ENCODE data around the gene RBBP9.
"Not testable (repeated sequence)": the region's sequence is repeated elsewhere in the genome, so short reads cannot be mapped to it uniquely, and the experiment has no call there.

The RBBP9 gene

GRCh38 chr20:18523066-18523465, 26.0 kb upstream of the RBBP9 start:
- ChIA-PET POLR2A (no interaction called here), CTCF (interaction anchor here (0.7 kb wide), 1 partner anchor 26 kb away, joined by 3 read pairs; the partner anchor contains the start of gene RBBP9)
- Histone ChIP-seq H3K27me3 (replicated peaks in 2 of 5; ENCODE audit: control insufficient read depth in 4 of 5, insufficient read depth in 5 of 5, low read length in 4 of 5) (no peaks in the 10 kb centered on the region), H3K4me1 (ENCODE audit: control extremely low read depth in 1 of 4, control insufficient read depth in 4 of 4, insufficient read depth in 4 of 4, low read length in 3 of 4) (no peaks in the 10 kb centered on the region), H3K9me3 (ENCODE audit: control extremely low read depth in 1 of 5, control insufficient read depth in 4 of 5, insufficient read depth in 2 of 5, low read depth in 1 of 5, low read length in 4 of 5) (no peaks in the 10 kb centered on the region), H3K27ac (ENCODE audit: insufficient read depth in 1 of 2, low read depth in 1 of 2, low read length in 2 of 2, poor library complexity in 1 of 2, severe bottlenecking in 2 of 2) (no peak overlapping the region), H3K36me3 (ENCODE audit: control insufficient read depth in 4 of 4, insufficient read depth in 4 of 4, low read length in 3 of 4) (peaks cover 14 to 47% (median 37%) of the 10 kb centered on the region in 4 experiments), H3K4me3 (ENCODE audit: control insufficient read depth in 1 of 7, extremely low read depth in 1 of 7, insufficient read depth in 4 of 7, low read depth in 2 of 7, low read length in 6 of 7) (no peak overlapping the region)
- DNase-seq, result no peak
- WGBS (ENCODE audit: insufficient coverage), result 100% methylated on average over 2 of the region's 2 CpGs

- H3K4me1 ChIP-seq (ENCODE audit: control extremely low read depth in 1 of 4, control insufficient read depth in 4 of 4, insufficient read depth in 4 of 4, low read length in 3 of 4); H3K27ac ChIP-seq (ENCODE audit: insufficient read depth in 1 of 2, low read depth in 1 of 2, low read length in 2 of 2, poor library complexity in 1 of 2, severe bottlenecking in 2 of 2); DNase-seq; H3K9me3 ChIP-seq (ENCODE audit: control extremely low read depth in 1 of 5, control insufficient read depth in 4 of 5, insufficient read depth in 2 of 5, low read depth in 1 of 5, low read length in 4 of 5); H3K27me3 ChIP-seq (replicated peaks in 2 of 5; ENCODE audit: control insufficient read depth in 4 of 5, insufficient read depth in 5 of 5, low read length in 4 of 5); CTCF ChIA-PET; H3K4me3 ChIP-seq (ENCODE audit: control insufficient read depth in 1 of 7, extremely low read depth in 1 of 7, insufficient read depth in 4 of 7, low read depth in 2 of 7, low read length in 6 of 7); POLR2A ChIA-PET: not testable (repeated sequence)
- WGBS (ENCODE audit: insufficient coverage), result 97% methylated on average over 9 of the region's 9 CpGs
- peaks cover 9 to 40% (median 28%) of the 10 kb centered on the region in 4 experiments for H3K36me3 ChIP-seq (ENCODE audit: control insufficient read depth in 4 of 4, insufficient read depth in 4 of 4, low read length in 3 of 4)
Measured at GRCh38 chr20:18522066-18522465, 25.0 kb upstream of the RBBP9 start.

GRCh38 chr20:18515973-18516372, 18.9 kb upstream of the RBBP9 start:
- CTCF ChIA-PET, result interaction anchor here (1.1 to 1.3 kb wide), 2 partner anchors 10 to 49 kb away, joined by 4 read pairs; partner anchors contain the start of genes DZANK1 and POLR3F
- Histone ChIP-seq H3K27me3 (replicated peaks in 2 of 5; ENCODE audit: control insufficient read depth in 4 of 5, insufficient read depth in 5 of 5, low read length in 4 of 5) (no peaks in the 10 kb centered on the region), H3K4me1 (ENCODE audit: control extremely low read depth in 1 of 4, control insufficient read depth in 4 of 4, insufficient read depth in 4 of 4, low read length in 3 of 4) (no peaks in the 10 kb centered on the region), H3K27ac (ENCODE audit: insufficient read depth in 1 of 2, low read depth in 1 of 2, low read length in 2 of 2, poor library complexity in 1 of 2, severe bottlenecking in 2 of 2) (no peak overlapping the region), H3K9me3 (ENCODE audit: control extremely low read depth in 1 of 5, control insufficient read depth in 4 of 5, insufficient read depth in 2 of 5, low read depth in 1 of 5, low read length in 4 of 5) (no peaks in the 10 kb centered on the region), H3K4me3 (ENCODE audit: control insufficient read depth in 1 of 7, extremely low read depth in 1 of 7, insufficient read depth in 4 of 7, low read depth in 2 of 7, low read length in 6 of 7) (no peak overlapping the region), H3K36me3 (ENCODE audit: control insufficient read depth in 4 of 4, insufficient read depth in 4 of 4, low read length in 3 of 4) (peaks cover 10 to 42% (median 20%) of the 10 kb centered on the region in 4 experiments)
- POLR2A ChIA-PET, result interaction anchor here (0.6 kb wide), 1 partner anchor 150 kb away, joined by 3 read pairs; no protein-coding TSS in a partner anchor
- no peak for DNase-seq

- DNase-seq, result no peak
- Histone ChIP-seq H3K27me3 (replicated peaks in 2 of 5; ENCODE audit: control insufficient read depth in 4 of 5, insufficient read depth in 5 of 5, low read length in 4 of 5) (no peaks in the 10 kb centered on the region), H3K27ac (ENCODE audit: insufficient read depth in 1 of 2, low read depth in 1 of 2, low read length in 2 of 2, poor library complexity in 1 of 2, severe bottlenecking in 2 of 2) (no peak overlapping the region), H3K4me3 (ENCODE audit: control insufficient read depth in 1 of 7, extremely low read depth in 1 of 7, insufficient read depth in 4 of 7, low read depth in 2 of 7, low read length in 6 of 7) (no peak overlapping the region), H3K36me3 (ENCODE audit: control insufficient read depth in 4 of 4, insufficient read depth in 4 of 4, low read length in 3 of 4) (peaks cover 15 to 50% (median 22%) of the 10 kb centered on the region in 4 experiments), H3K4me1 (ENCODE audit: control extremely low read depth in 1 of 4, control insufficient read depth in 4 of 4, insufficient read depth in 4 of 4, low read length in 3 of 4) (no peaks in the 10 kb centered on the region), H3K9me3 (ENCODE audit: control extremely low read depth in 1 of 5, control insufficient read depth in 4 of 5, insufficient read depth in 2 of 5, low read depth in 1 of 5, low read length in 4 of 5) (no peaks in the 10 kb centered on the region)
- POLR2A ChIA-PET, result no interaction called here
- CTCF ChIA-PET, result no interaction called here
- WGBS (ENCODE audit: insufficient coverage), result 80% methylated on average over 4 of the region's 5 CpGs
Measured at GRCh38 chr20:18514127-18514526, 17.1 kb upstream of the RBBP9 start.

- H3K27ac ChIP-seq (ENCODE audit: insufficient read depth in 1 of 2, low read depth in 1 of 2, low read length in 2 of 2, poor library complexity in 1 of 2, severe bottlenecking in 2 of 2), result no peak overlapping the region
- no peak overlapping the region for H3K4me3 ChIP-seq (ENCODE audit: control insufficient read depth in 1 of 7, extremely low read depth in 1 of 7, insufficient read depth in 4 of 7, low read depth in 2 of 7, low read length in 6 of 7)
- WGBS (ENCODE audit: insufficient coverage), result 95% methylated on average over 3 of the region's 7 CpGs
- ChIA-PET POLR2A (no interaction called here), CTCF (no interaction called here)
- H3K36me3 ChIP-seq (ENCODE audit: control insufficient read depth in 4 of 4, insufficient read depth in 4 of 4, low read length in 3 of 4), result peaks cover 16 to 48% (median 22%) of the 10 kb centered on the region in 4 experiments
- no peak for DNase-seq
- H3K27me3 ChIP-seq (replicated peaks in 2 of 5; ENCODE audit: control insufficient read depth in 4 of 5, insufficient read depth in 5 of 5, low read length in 4 of 5), result no peaks in the 10 kb centered on the region
- peaks cover 0 to 9% (median 7%) of the 10 kb centered on the region in 4 experiments for H3K4me1 ChIP-seq (ENCODE audit: control extremely low read depth in 1 of 4, control insufficient read depth in 4 of 4, insufficient read depth in 4 of 4, low read length in 3 of 4)
- no peaks in the 10 kb centered on the region for H3K9me3 ChIP-seq (ENCODE audit: control extremely low read depth in 1 of 5, control insufficient read depth in 4 of 5, insufficient read depth in 2 of 5, low read depth in 1 of 5, low read length in 4 of 5)
Measured at GRCh38 chr20:18513208-18513607, 16.2 kb upstream of the RBBP9 start.

GRCh38 chr20:18511571-18511970, 14.5 kb upstream of the RBBP9 start:
- H3K27ac ChIP-seq (ENCODE audit: insufficient read depth in 1 of 2, low read depth in 1 of 2, low read length in 2 of 2, poor library complexity in 1 of 2, severe bottlenecking in 2 of 2), result peak overlapping the region in 1 of 2 experiments; percentile 34
- WGBS (ENCODE audit: insufficient coverage), result no CpG with 5 or more reads among the region's 1 CpG
- no peak overlapping the region for H3K4me3 ChIP-seq (ENCODE audit: control insufficient read depth in 1 of 7, extremely low read depth in 1 of 7, insufficient read depth in 4 of 7, low read depth in 2 of 7, low read length in 6 of 7)
- peak in 1 of 3 donors; percentile 9 for DNase-seq
- peaks cover 2 to 20% (median 13%) of the 10 kb centered on the region in 4 experiments for H3K4me1 ChIP-seq (ENCODE audit: control extremely low read depth in 1 of 4, control insufficient read depth in 4 of 4, insufficient read depth in 4 of 4, low read length in 3 of 4)
- peaks cover 16 to 42% (median 22%) of the 10 kb centered on the region in 4 experiments for H3K36me3 ChIP-seq (ENCODE audit: control insufficient read depth in 4 of 4, insufficient read depth in 4 of 4, low read length in 3 of 4)
- CTCF ChIA-PET, result interaction anchor here (0.6 kb wide), 1 partner anchor 47 kb away, joined by 3 read pairs; no protein-coding TSS in a partner anchor
- POLR2A ChIA-PET, result no interaction called here
- H3K9me3 ChIP-seq (ENCODE audit: control extremely low read depth in 1 of 5, control insufficient read depth in 4 of 5, insufficient read depth in 2 of 5, low read depth in 1 of 5, low read length in 4 of 5), result no peaks in the 10 kb centered on the region
- no peaks in the 10 kb centered on the region for H3K27me3 ChIP-seq (replicated peaks in 2 of 5; ENCODE audit: control insufficient read depth in 4 of 5, insufficient read depth in 5 of 5, low read length in 4 of 5)

GRCh38 chr20:18507218-18508191, 10.5 kb upstream of the RBBP9 start, which contains the start of gene SEC23B:
Gene SEC23B (plus strand): TSS chr20:18507940. CDS start chr20:18510836, 2,896 bp downstream.
- POLR2A ChIA-PET, result interaction anchor here (0.6 to 2.1 kb wide), 9 partner anchors 10 to 1624 kb away, joined by 3 to 9 read pairs (median 4); partner anchors contain the start of genes DZANK1, POLR3F and RBBP9
- peaks cover 0 to 6% (median 0%) of the 10 kb centered on the region in 5 experiments for H3K27me3 ChIP-seq (replicated peaks in 2 of 5; ENCODE audit: control insufficient read depth in 4 of 5, insufficient read depth in 5 of 5, low read length in 4 of 5)
- H3K9me3 ChIP-seq (ENCODE audit: control extremely low read depth in 1 of 5, control insufficient read depth in 4 of 5, insufficient read depth in 2 of 5, low read depth in 1 of 5, low read length in 4 of 5), result no peaks in the 10 kb centered on the region
- peak within 1 kb of the TSS; percentile 99 to 100 for H3K27ac ChIP-seq (ENCODE audit: insufficient read depth in 1 of 2, low read depth in 1 of 2, low read length in 2 of 2, poor library complexity in 1 of 2, severe bottlenecking in 2 of 2)
- under 1% methylated on average over 53 of the region's 69 CpGs for WGBS (ENCODE audit: insufficient coverage)
- peak; percentile 99 to 100 (median 99) for DNase-seq
- H3K36me3 ChIP-seq (ENCODE audit: control insufficient read depth in 4 of 4, insufficient read depth in 4 of 4, low read length in 3 of 4), result peaks cover 6 to 20% (median 7%) of the 10 kb centered on the region in 4 experiments
- peak within 1 kb of the TSS; percentile 71 to 97 (median 89) for H3K4me3 ChIP-seq (ENCODE audit: control insufficient read depth in 1 of 7, extremely low read depth in 1 of 7, insufficient read depth in 4 of 7, low read depth in 2 of 7, low read length in 6 of 7)
- CTCF ChIA-PET, result interaction anchor here (1.2 to 3.7 kb wide), 3 partner anchors 11 to 95 kb away, joined by 7 to 25 read pairs (median 8); partner anchors contain the start of gene RBBP9
- H3K4me1 ChIP-seq (ENCODE audit: control extremely low read depth in 1 of 4, control insufficient read depth in 4 of 4, insufficient read depth in 4 of 4, low read length in 3 of 4), result peaks cover 2 to 23% (median 14%) of the 10 kb centered on the region in 4 experiments
